Panc1 (cell line): Measurements from ENCODE around the gene DPP9. TPM values are rescaled to one million over a fixed set of nuclear protein-coding genes. Genes with fewer than 3 reads are reported as not detected.

Source experiments
- ATAC-seq: fragments of 200-7000 bp; cut with Tn5 transposase; 2 replicates; pipeline ENCODE4 v1.9.1; 2020; ENCODE audit warnings: mild to moderate bottlenecking, moderate library complexity
- BruUV-seq: library from RNA; stranded (reverse); fragments of 400-500 nt; replicated peaks from 2 replicates; lab custom pipeline; 2021; lab: Mats Ljungman, UMichigan
- CTCF ChIA-PET: fragments of 300-600 bp; sonication (Branson Sonifier 250); formaldehyde crosslinking; loops from one replicate; lab custom pipeline; 2022; ENCODE audit warnings: antibody characterized with exemption; lab: Charles Lee
- POLR2A ChIA-PET: fragments of 300-600 bp; sonication (Branson Sonifier 250); formaldehyde crosslinking; loops from one replicate; lab custom pipeline; 2022; ENCODE audit warnings: antibody characterized with exemption; lab: Charles Lee
- DNase-seq: peaks from one replicate; pipeline ENCODE4 v3.0.0-alpha.2; 2010; ENCODE audit warnings: low read depth, low spot score
- H3K27ac ChIP-seq: 2 replicates; pipeline ENCODE4 v1.5.1; 2011; ENCODE audit warnings: mild to moderate bottlenecking, low read length, inconsistent platforms
- H3K27me3 ChIP-seq: fragments of 200-500 bp; sonication (Bioruptor generic); 2 replicates; pipeline ENCODE4 v1.6.0; 2014; ENCODE audit warnings: low read length, inconsistent platforms; ENCODE audit not compliant: control insufficient read depth, insufficient read depth
- H3K36me3 ChIP-seq: fragments of 200-500 bp; sonication (Bioruptor generic); 2 replicates; pipeline ENCODE4 v1.5.1; 2014; ENCODE audit warnings: inconsistent platforms, mild to moderate bottlenecking, low read length, moderate library complexity; ENCODE audit not compliant: control insufficient read depth, insufficient read depth
- H3K4me1 ChIP-seq: 2 replicates; pipeline ENCODE4 v1.5.1; 2011; ENCODE audit warnings: inconsistent platforms, mild to moderate bottlenecking, low read length, moderate library complexity; ENCODE audit not compliant: control insufficient read depth, insufficient read depth
- H3K4me3 ChIP-seq, 2 experiments: 2 replicates each; pipeline ENCODE4 v1.5.1; 2011 to 2012; ENCODE audit warnings: low read depth in 2 of 2, low read length in 2 of 2, mild to moderate bottlenecking in 2 of 2, inconsistent platforms in 1 of 2, moderate library complexity in 1 of 2
- H3K9me3 ChIP-seq: fragments of 200-500 bp; sonication (Bioruptor generic); 2 replicates; pipeline ENCODE4 v1.5.1; 2014; ENCODE audit warnings: low read depth, mild to moderate bottlenecking, inconsistent platforms, low read length, moderate library complexity; ENCODE audit not compliant: control insufficient read depth, insufficient read depth
- POLR2AphosphoS5 ChIP-seq: IDR thresholded peaks from 2 replicates; pipeline ENCODE4 v1.6.1; 2012; ENCODE audit warnings: mild to moderate bottlenecking, low read depth, low read length, moderate library complexity
- SIN3A ChIP-seq: IDR thresholded peaks from 2 replicates; pipeline ENCODE4 v1.6.1; 2012; ENCODE audit warnings: low read depth, mild to moderate bottlenecking, low read length, moderate library complexity, borderline replicate concordance; ENCODE audit not compliant: insufficient read depth
- TCF7L2 ChIP-seq: IDR thresholded peaks from 2 replicates; pipeline ENCODE4 v1.6.1; 2011; ENCODE audit warnings: mild to moderate bottlenecking, low read depth, low read length, inconsistent platforms
- in situ Hi-C: cut with HindIII; loops from 2 replicates; pipeline ENCODE4 v1.10.0; 2016; ENCODE audit warnings: low sequenced_read_pairs, low pct_unique_long_range_greater_than_20kb
- intact Hi-C: fragments of 100-400 bp; cut with micrococcal nuclease; formaldehyde crosslinking; loops from one replicate; pipeline ENCODE4 v1.10.0; 2022; ENCODE audit not compliant: unreplicated experiment
- total RNA-seq: library from RNA; stranded (reverse); gene quantifications from one replicate; pipeline ENCODE4 v1.2.1, GENCODE V29; 2021; ENCODE audit not compliant: unreplicated experiment
- TF ChIP-seq, protein P1 (sequence below), 2 experiments: IDR thresholded peaks; 2 replicates each; pipeline ENCODE4 v1.6.1; 2011 to 2012; ENCODE audit warnings: low read depth in 2 of 2, control low read depth in 1 of 2, low read length in 1 of 2, mild to moderate bottlenecking in 1 of 2, moderate library complexity in 1 of 2; ENCODE audit not compliant: insufficient read depth in 1 of 2
- TF ChIP-seq, protein P2 (sequence below): fragments of 450-650 bp; IDR thresholded peaks from 2 replicates; pipeline ENCODE4 v1.5.1; 2017; ENCODE audit warnings: mild to moderate bottlenecking

The DPP9 gene
- total RNA-seq, 1 experiment from 2014 or later, result 108 TPM

DNA sequence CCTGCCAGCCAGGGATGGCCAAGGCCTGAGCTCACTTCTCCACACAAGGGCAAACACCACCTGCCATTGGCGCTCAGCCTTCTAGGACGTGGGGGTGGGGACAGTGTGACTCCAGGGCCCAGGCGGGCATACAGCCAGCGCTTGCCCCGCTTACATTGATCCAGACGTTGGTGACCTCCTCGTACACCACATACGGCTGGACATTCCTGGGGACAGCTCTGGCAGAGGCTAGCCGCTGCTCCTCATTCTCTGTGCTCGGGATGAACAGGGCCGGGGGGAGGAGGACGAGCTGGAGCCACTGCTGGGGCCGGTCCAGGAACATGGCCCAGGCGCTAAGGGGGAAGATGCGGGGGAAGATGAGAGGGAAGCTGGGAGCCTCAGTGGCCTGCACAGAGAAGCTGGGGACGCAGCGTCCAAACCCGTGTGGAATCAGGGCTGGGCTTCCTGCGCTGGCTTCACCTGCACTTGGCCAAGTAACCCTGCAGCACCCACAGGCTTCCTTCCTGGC is 28.4 kb downstream of the DPP9 start:
- no TSS peak for BruUV-seq
- peak overlapping the region; percentile 35; the same call in 1 of the 2 replicates for H3K27ac ChIP-seq
- H3K27me3 ChIP-seq, result no peaks in the 10 kb centered on the region
- ATAC-seq (no peak), DNase-seq (no peak)
- ChIA-PET POLR2A (no interaction called here), CTCF (no interaction called here)
- H3K9me3 ChIP-seq, result no peaks in the 10 kb centered on the region
- in situ Hi-C loops, result no loop called here
- no peak overlapping the region for H3K4me3 ChIP-seq
- H3K36me3 ChIP-seq, result no peaks in the 10 kb centered on the region; the same call in 1 of the 2 replicates
- intact Hi-C loops, result no loop called here
- peaks cover 3% of the 10 kb centered on the region; the same call in 1 of the 2 replicates for H3K4me1 ChIP-seq
- TF ChIP-seq SIN3A (no peak), POLR2AphosphoS5 (no peak), TCF7L2 (no peak)
- TF ChIP-seq, protein P1, sequence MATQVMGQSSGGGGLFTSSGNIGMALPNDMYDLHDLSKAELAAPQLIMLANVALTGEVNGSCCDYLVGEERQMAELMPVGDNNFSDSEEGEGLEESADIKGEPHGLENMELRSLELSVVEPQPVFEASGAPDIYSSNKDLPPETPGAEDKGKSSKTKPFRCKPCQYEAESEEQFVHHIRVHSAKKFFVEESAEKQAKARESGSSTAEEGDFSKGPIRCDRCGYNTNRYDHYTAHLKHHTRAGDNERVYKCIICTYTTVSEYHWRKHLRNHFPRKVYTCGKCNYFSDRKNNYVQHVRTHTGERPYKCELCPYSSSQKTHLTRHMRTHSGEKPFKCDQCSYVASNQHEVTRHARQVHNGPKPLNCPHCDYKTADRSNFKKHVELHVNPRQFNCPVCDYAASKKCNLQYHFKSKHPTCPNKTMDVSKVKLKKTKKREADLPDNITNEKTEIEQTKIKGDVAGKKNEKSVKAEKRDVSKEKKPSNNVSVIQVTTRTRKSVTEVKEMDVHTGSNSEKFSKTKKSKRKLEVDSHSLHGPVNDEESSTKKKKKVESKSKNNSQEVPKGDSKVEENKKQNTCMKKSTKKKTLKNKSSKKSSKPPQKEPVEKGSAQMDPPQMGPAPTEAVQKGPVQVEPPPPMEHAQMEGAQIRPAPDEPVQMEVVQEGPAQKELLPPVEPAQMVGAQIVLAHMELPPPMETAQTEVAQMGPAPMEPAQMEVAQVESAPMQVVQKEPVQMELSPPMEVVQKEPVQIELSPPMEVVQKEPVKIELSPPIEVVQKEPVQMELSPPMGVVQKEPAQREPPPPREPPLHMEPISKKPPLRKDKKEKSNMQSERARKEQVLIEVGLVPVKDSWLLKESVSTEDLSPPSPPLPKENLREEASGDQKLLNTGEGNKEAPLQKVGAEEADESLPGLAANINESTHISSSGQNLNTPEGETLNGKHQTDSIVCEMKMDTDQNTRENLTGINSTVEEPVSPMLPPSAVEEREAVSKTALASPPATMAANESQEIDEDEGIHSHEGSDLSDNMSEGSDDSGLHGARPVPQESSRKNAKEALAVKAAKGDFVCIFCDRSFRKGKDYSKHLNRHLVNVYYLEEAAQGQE (IDR thresholded peaks at IDR 0.05; ENCODE audit: insufficient read depth in 1 of 2, low read depth in 2 of 2, low read length in 1 of 2), result no peak
- TF ChIP-seq, protein P2, sequence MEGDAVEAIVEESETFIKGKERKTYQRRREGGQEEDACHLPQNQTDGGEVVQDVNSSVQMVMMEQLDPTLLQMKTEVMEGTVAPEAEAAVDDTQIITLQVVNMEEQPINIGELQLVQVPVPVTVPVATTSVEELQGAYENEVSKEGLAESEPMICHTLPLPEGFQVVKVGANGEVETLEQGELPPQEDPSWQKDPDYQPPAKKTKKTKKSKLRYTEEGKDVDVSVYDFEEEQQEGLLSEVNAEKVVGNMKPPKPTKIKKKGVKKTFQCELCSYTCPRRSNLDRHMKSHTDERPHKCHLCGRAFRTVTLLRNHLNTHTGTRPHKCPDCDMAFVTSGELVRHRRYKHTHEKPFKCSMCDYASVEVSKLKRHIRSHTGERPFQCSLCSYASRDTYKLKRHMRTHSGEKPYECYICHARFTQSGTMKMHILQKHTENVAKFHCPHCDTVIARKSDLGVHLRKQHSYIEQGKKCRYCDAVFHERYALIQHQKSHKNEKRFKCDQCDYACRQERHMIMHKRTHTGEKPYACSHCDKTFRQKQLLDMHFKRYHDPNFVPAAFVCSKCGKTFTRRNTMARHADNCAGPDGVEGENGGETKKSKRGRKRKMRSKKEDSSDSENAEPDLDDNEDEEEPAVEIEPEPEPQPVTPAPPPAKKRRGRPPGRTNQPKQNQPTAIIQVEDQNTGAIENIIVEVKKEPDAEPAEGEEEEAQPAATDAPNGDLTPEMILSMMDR, result no peak

DNA sequence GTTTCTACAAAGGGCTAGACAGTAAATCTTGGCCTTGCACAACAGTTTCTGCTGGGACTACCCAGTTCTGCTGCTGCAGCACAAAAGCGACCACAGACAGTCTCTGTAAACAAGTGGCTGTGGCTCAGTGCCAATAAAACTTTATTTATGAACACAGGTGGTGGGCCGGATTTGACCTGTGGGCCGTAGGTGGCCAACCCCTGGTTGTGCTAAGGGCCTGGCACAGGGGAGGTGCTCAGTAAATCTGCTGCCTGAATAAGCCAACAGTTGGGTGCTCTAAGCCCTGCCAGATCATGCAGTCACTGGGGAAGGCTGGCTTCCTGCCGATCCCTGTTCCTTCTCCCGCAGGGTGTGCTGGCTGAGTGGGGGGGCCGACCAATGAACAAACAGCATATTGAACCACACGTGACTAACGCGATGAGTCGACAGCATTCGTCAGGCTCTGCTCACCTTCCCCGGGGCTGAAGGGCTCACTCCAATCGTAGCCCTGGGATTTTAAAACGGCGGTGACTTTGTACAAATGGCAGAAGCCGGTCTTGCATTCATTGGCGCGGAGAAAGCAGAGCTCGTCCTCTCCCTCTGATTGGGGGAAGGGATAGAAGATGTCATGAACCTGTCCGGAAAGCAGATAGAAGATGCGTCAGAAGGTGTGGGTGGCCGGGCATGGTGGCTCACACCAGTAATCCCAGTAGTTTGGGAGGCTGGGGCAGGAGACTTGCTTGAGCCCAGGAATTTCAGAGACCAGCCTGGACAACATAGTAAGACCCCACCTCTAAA is 29.2 kb downstream of the DPP9 start:
- Histone ChIP-seq H3K4me3 (no peak overlapping the region), H3K27ac (peak overlapping the region; percentile 39), H3K9me3 (no peaks in the 10 kb centered on the region), H3K36me3 (no peaks in the 10 kb centered on the region; the same call in 1 of the 2 replicates), H3K4me1 (peaks cover 3% of the 10 kb centered on the region; the same call in 1 of the 2 replicates), H3K27me3 (no peaks in the 10 kb centered on the region)
- ChIA-PET POLR2A (interaction anchor here (0.6 kb wide), 1 partner anchor 30 kb away, joined by 10 read pairs; no protein-coding TSS in a partner anchor), CTCF (no interaction called here)
- no peak for TF ChIP-seq TCF7L2
- TF ChIP-seq, protein P1 (IDR thresholded peaks at IDR 0.05; ENCODE audit: insufficient read depth in 1 of 2, low read depth in 2 of 2, low read length in 1 of 2), result no peak
- TF ChIP-seq POLR2AphosphoS5, result no peak
- TF ChIP-seq SIN3A, result no peak
- TF ChIP-seq, protein P2, result no peak
- peak; percentile 82 for ATAC-seq
- no TSS peak for BruUV-seq
- in situ Hi-C loops (no loop called here), intact Hi-C loops (no loop called here)
- DNase-seq, result peak; percentile 88
